A549 (cell line): ENCODE results near the gene TMC4. TPM values are rescaled to one million over a fixed set of nuclear protein-coding genes. Genes with fewer than 3 reads are reported as not detected.

ENCODE experiments used
- ATAC-seq, 2 experiments: fragments of 200-7000 bp in 1 of 2; fragments of >200 bp in 1 of 2; cut with Nextera tagmentation in 1 of 2; cut with Tn5 transposase in 1 of 2; 3 replicates each; pipeline versions ENCODE4 v1.8.0 to v1.9.1; 2018 to 2020; ENCODE audit warnings: mild to moderate bottlenecking in 1 of 2, moderate library complexity in 1 of 2
- CTCF ChIA-PET: fragments of 300-600 bp; sonication (Branson Sonifier 250); formaldehyde crosslinking; extraction: SDS; loops from one replicate; lab custom pipeline; 2021; ENCODE audit warnings: antibody characterized with exemption, inconsistent platforms; lab: Yijun Ruan, JAX
- POLR2A ChIA-PET: fragments of 350-600 bp; formaldehyde crosslinking; extraction: SDS; loops from one replicate; lab custom pipeline; 2021; ENCODE audit warnings: antibody characterized with exemption, inconsistent platforms; lab: Yijun Ruan, JAX
- DNase-seq, 2 experiments: peaks; one replicate each; pipeline versions ENCODE4 v3.0.0 to v3.0.0-alpha.2; 2011 to 2016; ENCODE audit warnings: low read depth in 1 of 2, low spot score in 1 of 2
- FAIRE-seq: peaks from 2 replicates; lab custom pipeline; 2011; peaks lifted over from hg19 to GRCh38; lab: Jason Lieb, UNC
- H3K27ac ChIP-seq, 2 experiments: fragments of >200 bp; sonication (Bioruptor Twin); formaldehyde crosslinking; 3 replicates each; pipeline ENCODE4 v1.5.1; 2016 to 2017
- H3K4me1 ChIP-seq: fragments of >200 bp; sonication (Bioruptor Twin); formaldehyde crosslinking; 3 replicates; pipeline ENCODE4 v1.6.1; 2016
- H3K4me2 ChIP-seq: fragments of >200 bp; sonication (Bioruptor Twin); formaldehyde crosslinking; 3 replicates; pipeline ENCODE4 v1.6.1; 2016
- H3K4me3 ChIP-seq: fragments of >200 bp; sonication (Bioruptor Twin); formaldehyde crosslinking; 3 replicates; pipeline ENCODE4 v1.5.1; 2016
- H3K9me3 ChIP-seq: fragments of >200 bp; sonication (Bioruptor Twin); formaldehyde crosslinking; 3 replicates; pipeline ENCODE4 v1.6.1; 2016
- CBX8 ChIP-seq: fragments of 200-600 bp; sonication (generic); IDR thresholded peaks from 2 replicates; pipeline ENCODE4 v1.6.1; 2016
- CEBPB ChIP-seq, 2 experiments: fragments of >200 bp in 1 of 2; sonication (Bioruptor Twin) in 1 of 2; formaldehyde crosslinking in 1 of 2; IDR thresholded peaks; 2 replicates each; pipeline ENCODE4 v1.6.1; 2012 to 2016
- EHMT2 ChIP-seq: fragments of 200-600 bp; sonication (generic); IDR thresholded peaks from 2 replicates; pipeline ENCODE4 v1.6.1; 2016; ENCODE audit warnings: antibody characterized with exemption, low read depth, mild to moderate bottlenecking, moderate library complexity
- FOSB ChIP-seq: fragments of 250-450 bp; sonication (Bioruptor Pico); IDR thresholded peaks from 2 replicates; pipeline ENCODE4 v1.5.0; 2020; ENCODE audit warnings: mild to moderate bottlenecking, moderate library complexity
- FOSL2 ChIP-seq, 2 experiments: fragments of 450-650 bp in 1 of 2; fragments of >200 bp in 1 of 2; sonication (Bioruptor Twin) in 1 of 2; formaldehyde crosslinking; IDR thresholded peaks; 2 replicates each; pipeline versions ENCODE4 v1.5.0 to v1.6.1; 2016 to 2020; ENCODE audit warnings: mild to moderate bottlenecking in 1 of 2, moderate library complexity in 1 of 2
- HDAC2 ChIP-seq: fragments of 200-600 bp; sonication (generic); IDR thresholded peaks from 2 replicates; pipeline ENCODE4 v1.6.1; 2016
- HOXA7 ChIP-seq: fragments of 250-450 bp; sonication (Bioruptor Pico); IDR thresholded peaks from 2 replicates; pipeline ENCODE4 v1.5.0; 2020; ENCODE audit warnings: mild to moderate bottlenecking, moderate library complexity
- JUN ChIP-seq, 2 experiments: fragments of >200 bp; sonication (Bioruptor Twin); formaldehyde crosslinking; IDR thresholded peaks; 2 replicates in 1 of 2; 3 replicates in 1 of 2; pipeline ENCODE4 v1.6.1; 2016 to 2017
- KDM5A ChIP-seq: fragments of 200-600 bp; sonication (generic); IDR thresholded peaks from 2 replicates; pipeline ENCODE4 v1.6.1; 2016; ENCODE audit warnings: antibody characterized with exemption, mild to moderate bottlenecking
- MYC ChIP-seq: IDR thresholded peaks from 2 replicates; pipeline ENCODE4 v1.6.1; 2012; ENCODE audit warnings: mild to moderate bottlenecking, inconsistent platforms, low read length, improper control_type of control experiment, borderline replicate concordance
- PHF8 ChIP-seq: fragments of 200-600 bp; sonication (generic); IDR thresholded peaks from 2 replicates; pipeline ENCODE4 v1.6.1; 2016; ENCODE audit warnings: low read depth, mild to moderate bottlenecking, antibody characterized with exemption, moderate library complexity, borderline replicate concordance
- POLR2A ChIP-seq: IDR thresholded peaks from 2 replicates; pipeline ENCODE4 v1.6.1; 2012; ENCODE audit warnings: mild to moderate bottlenecking, low read length
- POLR2AphosphoS2 ChIP-seq: conservative IDR thresholded peaks from 2 replicates; pipeline ENCODE4 v1.6.1; 2012; ENCODE audit warnings: low read length, improper control_type of control experiment, inconsistent platforms
- RARB ChIP-seq: fragments of 250-450 bp; sonication (Bioruptor Pico); IDR thresholded peaks from 2 replicates; pipeline ENCODE4 v1.8.0; 2021; ENCODE audit warnings: mild to moderate bottlenecking, moderate library complexity
- TFCP2L1 ChIP-seq: fragments of 250-450 bp; sonication (Bioruptor Pico); IDR thresholded peaks from 2 replicates; pipeline ENCODE4 v1.5.0; 2021; ENCODE audit warnings: mild to moderate bottlenecking
- TP53 ChIP-seq: fragments of 250-450 bp; sonication (Bioruptor Pico); IDR thresholded peaks from 2 replicates; pipeline ENCODE4 v1.5.0; 2021; ENCODE audit warnings: mild to moderate bottlenecking, moderate library complexity
- ZC3H11A ChIP-seq: fragments of 450-650 bp; IDR thresholded peaks from 2 replicates; pipeline ENCODE4 v1.6.1; 2014; ENCODE audit warnings: antibody characterized with exemption, mild to moderate bottlenecking
- WGBS: methylation state at CpG from one replicate; pipeline ENCODE4 v1.1.6; 2017; ENCODE audit errors: missing lambda C conversion rate; 5-methylcytosine and 5-hydroxymethylcytosine counted together
- polyA plus RNA-seq, 4 experiments: library from polyadenylated mRNA; depleted of rRNA in 3 of 4; stranded (reverse); fragments of >200 nt; fragmentation: RNase III in 1 of 4; extraction: RNeasy Plus Mini Kit Qiagen cat#74134 plus additional on column Dnase treatment in 1 of 4; gene quantifications; 2 replicates in 3 of 4; 3 replicates in 1 of 4; pipeline ENCODE4 v1.2.3, GENCODE V29; 2011 to 2017
- TF ChIP-seq, protein P1 (sequence below): IDR thresholded peaks from 2 replicates; pipeline ENCODE4 v1.6.1; 2012; ENCODE audit warnings: low read depth, borderline replicate concordance
- TF ChIP-seq, protein P2 (sequence below): fragments of 250-450 bp; sonication (Bioruptor Pico); IDR thresholded peaks from 2 replicates; pipeline ENCODE4 v1.5.0; 2021; ENCODE audit warnings: mild to moderate bottlenecking, moderate library complexity, borderline replicate concordance

The TMC4 gene
- polyA plus RNA-seq, 2 of the 4 experiments (the other 2 are of a cell fraction), result 0.84 to 0.85 TPM

DNA sequence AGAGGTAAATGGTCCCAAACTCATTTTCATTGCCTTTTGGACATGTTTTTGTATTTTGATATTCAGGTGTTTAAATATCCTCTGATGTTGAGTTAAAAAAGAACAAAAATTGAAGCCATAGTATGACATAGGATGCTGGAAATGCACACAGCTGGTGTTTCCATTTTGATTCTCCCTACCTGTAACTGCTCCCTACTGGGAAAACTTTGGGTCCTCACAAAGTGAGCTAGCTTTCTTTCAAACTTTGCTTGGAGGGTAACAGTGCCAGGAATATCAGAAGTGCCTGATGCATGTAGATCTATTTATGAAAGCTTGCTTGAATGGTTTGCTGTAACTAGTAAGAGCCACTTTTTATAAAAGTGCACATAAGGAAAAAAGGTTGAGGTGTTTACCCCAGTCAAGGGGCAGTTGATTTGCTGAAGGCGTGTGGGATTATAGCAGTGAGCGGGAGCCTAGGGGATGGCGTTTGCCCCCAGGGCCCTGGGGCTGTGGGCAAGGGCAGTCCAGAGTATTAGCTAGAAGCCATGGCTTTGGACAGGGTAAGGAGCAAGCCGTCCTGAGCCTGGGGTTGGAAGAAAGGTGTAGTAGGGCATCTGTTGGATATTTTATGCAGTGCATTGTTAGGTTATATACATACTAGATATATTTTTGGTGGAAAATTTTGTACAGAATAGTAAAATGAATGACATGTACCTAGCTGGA is 32.0 kb upstream of the TMC4 start:
- 85% methylated on average over 4 of the region's 4 CpGs for WGBS
- peak; percentile 45; the same call in 1 of the 2 replicates for TF ChIP-seq HOXA7 (CRISPR knock-in tag)
- TF ChIP-seq POLR2AphosphoS2, result peak; percentile 66; the same call in 1 of the 2 replicates
- TF ChIP-seq FOSL2 (IDR thresholded peaks at IDR 0.05), result no peak
- no peak for TF ChIP-seq FOSL2 (CRISPR knock-in tag; IDR thresholded peaks at IDR 0.05)
- no peak for TF ChIP-seq POLR2A
- peak in 1 of 2 experiments; percentile 21; a peak in 1 of 5 replicates for TF ChIP-seq JUN (IDR thresholded peaks at IDR 0.05)
- TF ChIP-seq TFCP2L1, result 0 out of 2 replicates have a peak, but pooled peaks have one; percentile 31
- H3K9me3 ChIP-seq, result no peaks in the 10 kb centered on the region
- no peak overlapping the region for H3K27ac ChIP-seq
- DNase-seq, result no peak
- ChIA-PET CTCF (interaction anchor here (0.6 to 2.6 kb wide), 4 partner anchors 12 to 36 kb away, joined by 3 to 9 read pairs (median 3); partner anchors contain the start of gene MBOAT7), POLR2A (interaction anchor here (0.6 to 5.0 kb wide), 2 partner anchors 14 to 135 kb away, joined by 4 to 55 read pairs; partner anchors contain the start of genes MBOAT7 and TSEN34)
- H3K4me3 ChIP-seq, result no peak overlapping the region
- no peak for ATAC-seq
- H3K4me2 ChIP-seq, result peak overlapping the region; percentile 93
- peaks cover 81% of the 10 kb centered on the region for H3K4me1 ChIP-seq
- FAIRE-seq, result no peak

DNA sequence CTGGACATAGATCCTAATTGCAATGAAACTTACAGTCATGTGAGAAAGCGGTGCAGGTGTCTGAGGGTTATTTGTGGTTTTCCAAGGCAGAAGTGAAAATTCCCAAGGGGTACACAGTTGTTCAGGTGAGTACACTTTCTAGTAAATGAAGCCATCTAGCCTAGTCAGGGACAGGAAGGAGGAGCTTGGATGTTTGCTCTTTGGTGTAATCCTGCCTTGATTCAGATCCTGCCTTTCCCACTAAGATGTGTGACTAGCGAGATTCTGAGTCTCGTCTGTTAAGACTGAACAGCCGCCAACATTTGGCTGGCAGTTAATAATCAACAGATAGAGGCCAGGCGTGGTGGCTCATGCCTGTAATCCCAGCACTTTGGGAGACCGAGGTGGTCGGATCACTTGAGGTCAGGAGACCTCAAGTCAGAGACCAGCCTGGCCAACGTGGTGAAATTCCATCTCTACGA is 30.2 kb upstream of the TMC4 start:
- DNase-seq, result peak in 1 of 2 experiments; percentile 49
- CTCF ChIA-PET, result interaction anchor here (0.5 to 1.8 kb wide), 5 partner anchors 10 to 341 kb away, joined by 3 to 7 read pairs (median 3); no protein-coding TSS in a partner anchor
- Histone ChIP-seq H3K4me2 (peak overlapping the region; percentile 93), H3K9me3 (no peaks in the 10 kb centered on the region), H3K4me1 (peaks cover 67% of the 10 kb centered on the region), H3K4me3 (peak overlapping the region; percentile 95), H3K27ac (peak overlapping the region; percentile 92 to 97)
- ATAC-seq, result no peak
- POLR2A ChIA-PET, result interaction anchor here (1.2 to 5.8 kb wide), 2 partner anchors 13 to 66 kb away, joined by 3 to 132 read pairs; partner anchors contain the start of genes CNOT3, MBOAT7 and TSEN34
- TF ChIP-seq MYC (no peak), FOSB (CRISPR knock-in tag) (peak; percentile 23; the same call in 1 of the 2 replicates)
- 19% methylated on average over 9 of the region's 9 CpGs for WGBS
- FAIRE-seq, result no peak

DNA sequence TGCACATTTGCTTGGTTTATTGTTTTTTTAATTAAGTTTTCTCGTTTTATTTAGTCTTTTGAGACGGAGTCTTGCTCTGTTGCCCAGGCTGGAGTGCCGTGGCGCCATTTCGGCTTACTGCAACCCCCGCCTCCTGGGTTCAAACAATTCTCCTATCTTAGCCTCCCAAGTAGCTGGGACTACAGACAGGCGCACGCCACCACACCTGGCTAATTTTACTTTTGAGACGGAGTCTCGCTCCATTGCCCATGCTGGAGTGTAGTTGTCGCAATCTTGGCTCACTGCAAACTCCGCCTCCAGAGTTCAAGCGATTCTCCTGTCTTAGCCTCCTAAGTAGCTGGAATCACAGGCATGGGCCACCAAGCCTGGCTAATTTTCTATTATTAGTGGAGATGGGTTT is 29.0 kb upstream of the TMC4 start:
- no peak for ATAC-seq
- Histone ChIP-seq H3K4me1 (peaks cover 55% of the 10 kb centered on the region), H3K4me2 (peak overlapping the region; percentile 93), H3K27ac (peak overlapping the region; percentile 92 to 97), H3K4me3 (peak overlapping the region; percentile 95), H3K9me3 (no peaks in the 10 kb centered on the region)
- no peak for DNase-seq
- POLR2A ChIA-PET, result interaction anchor here (1.2 to 5.8 kb wide), 2 partner anchors 12 to 65 kb away, joined by 3 to 132 read pairs; partner anchors contain the start of genes CNOT3, MBOAT7 and TSEN34
- TF ChIP-seq FOSB (CRISPR knock-in tag) (0 out of 2 replicates have a peak, but pooled peaks have one; percentile 7), CEBPB (IDR thresholded peaks at IDR 0.05) (peak in 1 of 2 experiments; percentile 44; a peak in 1 of 4 replicates), MYC (no peak)
- no peak for FAIRE-seq
- WGBS, result 33% methylated on average over 13 of the region's 13 CpGs
- CTCF ChIA-PET, result interaction anchor here (1.8 kb wide), 1 partner anchor 33 kb away, joined by 7 read pairs; no protein-coding TSS in a partner anchor

DNA sequence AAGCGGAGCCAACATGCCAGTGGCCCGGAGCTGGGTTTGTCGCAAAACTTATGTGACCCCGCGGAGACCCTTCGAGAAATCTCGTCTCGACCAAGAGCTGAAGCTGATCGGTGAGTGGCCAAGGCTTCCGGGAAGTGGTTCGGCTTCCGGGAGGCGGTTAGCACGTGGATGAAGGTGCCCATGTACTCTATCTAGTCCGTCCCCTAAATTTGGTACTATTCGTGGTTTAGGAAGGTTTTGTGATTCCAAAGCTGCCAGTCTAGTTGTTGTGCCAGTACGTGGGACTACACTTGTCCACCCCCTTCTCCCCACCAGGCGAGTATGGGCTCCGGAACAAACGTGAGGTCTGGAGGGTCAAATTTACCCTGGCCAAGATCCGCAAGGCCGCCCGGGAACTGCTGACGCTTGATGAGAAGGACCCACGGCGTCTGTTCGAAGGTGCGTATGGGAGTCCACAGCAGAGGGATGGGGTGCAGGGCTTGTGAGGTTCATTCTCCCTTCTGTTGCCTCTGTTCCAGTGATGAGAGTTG is 28.3 kb upstream of the TMC4 start:
- H3K4me2 ChIP-seq, result peak overlapping the region; percentile 93
- TF ChIP-seq RARB (CRISPR knock-in tag) (peak; percentile 81), KDM5A (no peak), PHF8 (no peak), MYC (0 out of 2 replicates have a peak, but pooled peaks have one; percentile 30), CBX8 (no peak), TP53 (CRISPR knock-in tag) (0 out of 2 replicates have a peak, but pooled peaks have one; percentile 61), ZC3H11A (0 out of 2 replicates have a peak, but pooled peaks have one; percentile 1), HDAC2 (no peak), EHMT2 (no peak)
- TF ChIP-seq, protein P1, sequence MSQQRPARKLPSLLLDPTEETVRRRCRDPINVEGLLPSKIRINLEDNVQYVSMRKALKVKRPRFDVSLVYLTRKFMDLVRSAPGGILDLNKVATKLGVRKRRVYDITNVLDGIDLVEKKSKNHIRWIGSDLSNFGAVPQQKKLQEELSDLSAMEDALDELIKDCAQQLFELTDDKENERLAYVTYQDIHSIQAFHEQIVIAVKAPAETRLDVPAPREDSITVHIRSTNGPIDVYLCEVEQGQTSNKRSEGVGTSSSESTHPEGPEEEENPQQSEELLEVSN, result peak; percentile 32; the same call in 1 of the 2 replicates
- TF ChIP-seq, protein P2, sequence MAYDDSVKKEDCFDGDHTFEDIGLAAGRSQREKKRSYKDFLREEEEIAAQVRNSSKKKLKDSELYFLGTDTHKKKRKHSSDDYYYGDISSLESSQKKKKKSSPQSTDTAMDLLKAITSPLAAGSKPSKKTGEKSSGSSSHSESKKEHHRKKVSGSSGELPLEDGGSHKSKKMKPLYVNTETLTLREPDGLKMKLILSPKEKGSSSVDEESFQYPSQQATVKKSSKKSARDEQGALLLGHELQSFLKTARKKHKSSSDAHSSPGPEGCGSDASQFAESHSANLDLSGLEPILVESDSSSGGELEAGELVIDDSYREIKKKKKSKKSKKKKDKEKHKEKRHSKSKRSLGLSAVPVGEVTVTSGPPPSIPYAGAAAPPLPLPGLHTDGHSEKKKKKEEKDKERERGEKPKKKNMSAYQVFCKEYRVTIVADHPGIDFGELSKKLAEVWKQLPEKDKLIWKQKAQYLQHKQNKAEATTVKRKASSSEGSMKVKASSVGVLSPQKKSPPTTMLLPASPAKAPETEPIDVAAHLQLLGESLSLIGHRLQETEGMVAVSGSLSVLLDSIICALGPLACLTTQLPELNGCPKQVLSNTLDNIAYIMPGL, result peak; percentile 73; the same call in 1 of the 2 replicates
- TF ChIP-seq, all 56 proteins: peak for 6
- Histone ChIP-seq H3K4me3 (peak overlapping the region; percentile 95), H3K27ac (peak overlapping the region; percentile 92 to 97), H3K9me3 (no peaks in the 10 kb centered on the region), H3K4me1 (peaks cover 48% of the 10 kb centered on the region)
- WGBS, result 5% methylated on average over 24 of the region's 28 CpGs
- ATAC-seq (peak; percentile 1; a peak in 3 of 6 replicates), FAIRE-seq (peak; percentile 18), DNase-seq (no peak)
- ChIA-PET POLR2A (interaction anchor here (0.5 to 5.8 kb wide), 8 partner anchors 9 to 98 kb away, joined by 3 to 132 read pairs (median 6); partner anchors contain the start of genes CNOT3, LENG1, MBOAT7 and TSEN34), CTCF (interaction anchor here (1.4 kb wide), 1 partner anchor 32 kb away, joined by 4 read pairs; no protein-coding TSS in a partner anchor)
